GM19372 (cell line): ENCODE measurements around the gene CFP.

Experiments
- ATAC-seq: cut with Tn5 transposase; IDR thresholded peaks from one replicate; pipeline ENCODE4 v1.9.1; 2021; ENCODE audit warnings: mild to moderate bottlenecking, low read depth, moderate library complexity; ENCODE audit not compliant: unreplicated experiment

CFP gene

GRCh38 chrX:47577424-47577823, 52.3 kb downstream of the CFP start:
- no peak for ATAC-seq

- ATAC-seq, result no peak
Measured at GRCh38 chrX:47576021-47576898, 53.5 kb downstream of the CFP start.

GRCh38 chrX:47574547-47575301, 55.0 kb downstream of the CFP start:
- no peak for ATAC-seq

GRCh38 chrX:47574076-47574546, 55.6 kb downstream of the CFP start:
- ATAC-seq, result no peak

GRCh38 chrX:47573341-47574075, 56.2 kb downstream of the CFP start:
- no peak for ATAC-seq
